Stimulated activated naive B cell treated with anti-CD40 and anti-IgM and Interleukin-4, amounts not matched to agents 10 μg/mL and 1 μg/mL and 100 μg/mL, for 72 hours (primary cell): Measurements from ENCODE around the gene ROBO2.

Experiments
- ATAC-seq, 2 donors: fragments of 150-1000 bp; cut with Tn5 transposase; replicated peaks; 2 replicates each; pipeline ENCODE4 v1.10.0; 2021; ENCODE audit warnings: moderate library complexity in 1 of 2
- DNase-seq: peaks from one replicate; pipeline ENCODE4 v3.0.0; 2021
- H3K27ac Mint-ChIP-seq: one replicate; pipeline ENCODE4 v1.8.0; 2022; ENCODE audit warnings: mild to moderate bottlenecking, mixed read lengths
- H3K27me3 Mint-ChIP-seq, 2 donors: one replicate each; pipeline ENCODE4 v1.8.0; 2022; ENCODE audit warnings: mixed read lengths in 2 of 2
- H3K36me3 Mint-ChIP-seq, 2 donors: one replicate each; pipeline ENCODE4 v1.8.0; 2022; ENCODE audit warnings: mixed read lengths in 2 of 2, mild to moderate bottlenecking in 1 of 2
- H3K4me1 Mint-ChIP-seq, 2 donors: one replicate each; pipeline ENCODE4 v1.8.0; 2022; ENCODE audit warnings: mixed read lengths in 2 of 2, mild to moderate bottlenecking in 1 of 2
- H3K4me3 Mint-ChIP-seq, 2 donors: one replicate each; pipeline ENCODE4 v1.8.0; 2022; ENCODE audit warnings: mild to moderate bottlenecking in 2 of 2, mixed read lengths in 2 of 2, moderate library complexity in 1 of 2
- H3K9me3 Mint-ChIP-seq, 2 donors: one replicate each; pipeline ENCODE4 v1.8.0; 2022; ENCODE audit warnings: mixed read lengths in 2 of 2, mild to moderate bottlenecking in 1 of 2

ROBO2 gene

DNA sequence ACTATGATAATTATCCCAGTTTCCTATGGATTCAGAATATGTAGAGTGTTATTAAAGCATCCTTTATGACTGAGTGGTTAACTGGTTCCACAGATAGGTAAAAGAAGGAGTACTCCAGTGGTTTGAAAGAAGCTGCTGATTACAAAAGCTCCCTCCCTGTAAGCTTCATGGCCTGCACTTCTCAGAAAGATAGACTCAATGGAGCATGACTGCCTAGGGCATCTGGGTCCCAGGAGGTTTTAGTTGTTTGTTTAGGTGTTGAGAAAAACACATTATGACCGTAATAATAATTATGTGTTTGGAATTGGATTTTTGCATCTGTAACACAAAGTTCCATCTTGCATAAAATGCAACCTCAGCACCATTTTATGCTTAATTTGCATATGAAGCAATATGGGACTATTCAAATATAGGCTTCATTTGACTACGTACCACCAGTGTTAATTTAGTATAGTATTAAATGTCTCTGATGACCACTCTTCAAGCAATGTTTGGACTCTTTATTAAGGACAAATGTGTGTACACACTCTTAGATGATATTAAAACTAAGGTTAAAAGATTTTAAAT, 121.1 kb downstream of the ROBO2 start:
- Mint-ChIP-seq H3K27me3 (no peaks in the 10 kb centered on the region), H3K4me1 (no peaks in the 10 kb centered on the region), H3K4me3 (no peak overlapping the region), H3K36me3 (no peaks in the 10 kb centered on the region), H3K27ac (no peak overlapping the region), H3K9me3 (no peaks in the 10 kb centered on the region)
- DNase-seq (no peak), ATAC-seq (no peak)

DNA sequence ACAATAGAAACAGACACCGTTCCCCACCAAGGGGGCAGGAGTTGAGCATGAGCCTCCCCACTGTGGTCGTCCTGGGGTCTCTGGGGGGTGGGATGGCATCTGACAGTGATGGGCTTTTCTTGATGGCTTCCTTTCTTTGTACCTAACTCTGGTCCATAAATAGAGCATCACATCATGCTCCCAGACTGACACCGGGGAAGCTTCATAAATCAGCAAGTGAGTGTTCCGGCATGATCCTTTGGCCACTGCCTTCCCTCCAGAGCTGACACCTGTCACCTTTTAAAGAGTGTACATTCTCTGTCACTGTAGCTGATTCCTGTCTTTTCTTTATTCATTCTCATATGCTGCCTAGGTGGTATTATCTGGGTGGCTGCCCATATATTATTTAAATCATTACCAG, 129.9 kb downstream of the ROBO2 start:
- DNase-seq (no peak), ATAC-seq (no peak)
- Mint-ChIP-seq H3K9me3 (peaks cover 0 to 2% of the 10 kb centered on the region in 2 donors), H3K27ac (no peak overlapping the region), H3K27me3 (no peaks in the 10 kb centered on the region), H3K36me3 (no peaks in the 10 kb centered on the region), H3K4me1 (no peaks in the 10 kb centered on the region), H3K4me3 (no peak overlapping the region)

- Mint-ChIP-seq H3K4me1 (no peaks in the 10 kb centered on the region), H3K27ac (no peak overlapping the region), H3K4me3 (no peak overlapping the region), H3K36me3 (no peaks in the 10 kb centered on the region), H3K27me3 (no peaks in the 10 kb centered on the region), H3K9me3 (peaks cover 0 to 7% of the 10 kb centered on the region in 2 donors)
- no peak for ATAC-seq
- DNase-seq = no peak
These were observed 131.1 kb downstream of the ROBO2 start for GRCh38 chr3:77171026-77171425.

GRCh38 chr3:77179762-77180161, 139.9 kb downstream of the ROBO2 start:
- Mint-ChIP-seq H3K27me3 (no peaks in the 10 kb centered on the region), H3K4me1 (no peaks in the 10 kb centered on the region), H3K4me3 (no peak overlapping the region), H3K27ac (no peak overlapping the region), H3K36me3 (no peaks in the 10 kb centered on the region), H3K9me3 (peaks cover 0 to 4% of the 10 kb centered on the region in 2 donors)
- ATAC-seq = no peak
- DNase-seq = no peak

- Mint-ChIP-seq H3K4me3 (no peak overlapping the region), H3K36me3 (no peaks in the 10 kb centered on the region), H3K4me1 (no peaks in the 10 kb centered on the region), H3K27me3 (no peaks in the 10 kb centered on the region), H3K27ac (no peak overlapping the region), H3K9me3 (peaks cover 4 to 8% of the 10 kb centered on the region in 2 donors)
- no peak for ATAC-seq
- DNase-seq = no peak
These were observed 142.4 kb downstream of the ROBO2 start for GRCh38 chr3:77182341-77182740.

- H3K36me3 Mint-ChIP-seq = no peaks in the 10 kb centered on the region
- peaks cover 4 to 8% of the 10 kb centered on the region in 2 donors for H3K9me3 Mint-ChIP-seq
- H3K27ac Mint-ChIP-seq = no peak overlapping the region
- DNase-seq = no peak
- H3K27me3 Mint-ChIP-seq = no peaks in the 10 kb centered on the region
- H3K4me3 Mint-ChIP-seq = no peak overlapping the region
- no peaks in the 10 kb centered on the region for H3K4me1 Mint-ChIP-seq
- ATAC-seq = no peak
These were observed 146.4 kb downstream of the ROBO2 start for GRCh38 chr3:77186319-77186718.

DNA sequence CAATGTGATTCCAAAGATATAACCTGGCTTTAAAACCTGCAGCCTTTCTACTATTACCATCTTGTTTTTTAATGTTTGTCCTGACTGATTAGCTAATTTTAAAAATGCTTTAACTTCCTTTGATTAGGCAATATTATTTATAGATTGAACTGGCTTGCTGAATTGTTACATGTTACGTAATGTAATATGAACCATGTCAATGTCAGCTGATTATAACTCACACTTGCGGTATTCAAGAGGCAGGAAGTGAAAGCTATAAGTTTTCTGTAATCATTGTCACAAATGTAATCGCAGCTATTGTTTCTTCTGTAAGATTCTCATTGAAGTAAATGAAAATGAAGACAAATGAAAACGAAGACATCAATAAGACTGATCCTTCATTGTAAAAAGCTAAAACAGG, 146.8 kb downstream of the ROBO2 start:
- H3K27me3 Mint-ChIP-seq = no peaks in the 10 kb centered on the region
- no peaks in the 10 kb centered on the region for H3K36me3 Mint-ChIP-seq
- no peak overlapping the region for H3K27ac Mint-ChIP-seq
- no peak overlapping the region for H3K4me3 Mint-ChIP-seq
- H3K9me3 Mint-ChIP-seq = peaks cover 4 to 8% of the 10 kb centered on the region in 2 donors
- ATAC-seq (no peak), DNase-seq (no peak)
- no peaks in the 10 kb centered on the region for H3K4me1 Mint-ChIP-seq

DNA sequence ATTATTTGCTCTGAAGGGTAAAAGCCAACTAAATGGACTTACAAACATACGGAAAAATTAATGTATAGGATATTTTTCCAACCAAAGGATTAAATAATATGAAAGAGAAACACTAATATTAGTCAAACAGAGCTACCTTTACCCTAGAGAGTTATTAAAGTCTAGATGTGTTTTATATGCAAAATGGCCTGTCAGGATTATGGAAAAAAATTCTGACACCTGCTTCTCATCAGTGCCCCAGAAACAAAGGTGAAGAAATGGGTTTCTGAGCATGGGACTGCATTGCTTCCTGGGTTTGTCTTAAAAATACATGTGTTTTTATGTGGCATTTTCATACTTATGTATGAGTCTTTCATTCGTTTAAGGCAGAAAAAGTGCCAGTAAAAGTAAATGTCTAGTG, 148.3 kb downstream of the ROBO2 start:
- ATAC-seq (no peak), DNase-seq (no peak)
- Mint-ChIP-seq H3K27ac (no peak overlapping the region), H3K4me3 (no peak overlapping the region), H3K4me1 (no peaks in the 10 kb centered on the region), H3K9me3 (peaks cover 4 to 8% of the 10 kb centered on the region in 2 donors), H3K36me3 (no peaks in the 10 kb centered on the region), H3K27me3 (no peaks in the 10 kb centered on the region)

DNA sequence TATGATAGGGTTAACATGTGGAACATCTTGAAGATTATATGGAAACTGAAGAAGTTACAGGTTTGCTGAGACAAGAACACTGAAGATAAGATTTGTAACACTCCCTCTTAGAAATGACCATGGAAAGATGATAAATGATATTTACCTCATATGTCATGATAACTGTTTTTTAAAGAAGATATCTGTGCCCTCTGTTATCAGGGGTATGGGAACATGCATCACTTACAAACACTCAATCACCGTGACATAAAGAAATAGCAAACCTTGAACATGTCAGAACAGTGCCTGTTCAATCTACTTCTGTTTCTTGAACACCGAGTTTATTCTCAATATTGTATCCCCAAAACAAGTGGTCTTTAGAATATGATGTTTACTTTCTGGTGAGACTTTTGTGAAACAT, 149.4 kb downstream of the ROBO2 start:
- no peak for ATAC-seq
- Mint-ChIP-seq H3K27ac (no peak overlapping the region), H3K4me1 (no peaks in the 10 kb centered on the region), H3K36me3 (no peaks in the 10 kb centered on the region), H3K9me3 (peaks cover 4 to 8% of the 10 kb centered on the region in 2 donors), H3K27me3 (no peaks in the 10 kb centered on the region), H3K4me3 (no peak overlapping the region)
- no peak for DNase-seq

GRCh38 chr3:77189684-77190083, 149.8 kb downstream of the ROBO2 start:
- DNase-seq (no peak), ATAC-seq (no peak)
- Mint-ChIP-seq H3K36me3 (no peaks in the 10 kb centered on the region), H3K4me1 (no peaks in the 10 kb centered on the region), H3K4me3 (no peak overlapping the region), H3K9me3 (peaks cover 4 to 8% of the 10 kb centered on the region in 2 donors), H3K27ac (no peak overlapping the region), H3K27me3 (no peaks in the 10 kb centered on the region)

GRCh38 chr3:77190374-77190773, 150.5 kb downstream of the ROBO2 start:
- ATAC-seq = no peak
- Mint-ChIP-seq H3K36me3 (no peaks in the 10 kb centered on the region), H3K4me1 (no peaks in the 10 kb centered on the region), H3K4me3 (no peak overlapping the region), H3K9me3 (peaks cover 2 to 3% of the 10 kb centered on the region in 2 donors), H3K27ac (no peak overlapping the region), H3K27me3 (no peaks in the 10 kb centered on the region)
- no peak for DNase-seq

DNA sequence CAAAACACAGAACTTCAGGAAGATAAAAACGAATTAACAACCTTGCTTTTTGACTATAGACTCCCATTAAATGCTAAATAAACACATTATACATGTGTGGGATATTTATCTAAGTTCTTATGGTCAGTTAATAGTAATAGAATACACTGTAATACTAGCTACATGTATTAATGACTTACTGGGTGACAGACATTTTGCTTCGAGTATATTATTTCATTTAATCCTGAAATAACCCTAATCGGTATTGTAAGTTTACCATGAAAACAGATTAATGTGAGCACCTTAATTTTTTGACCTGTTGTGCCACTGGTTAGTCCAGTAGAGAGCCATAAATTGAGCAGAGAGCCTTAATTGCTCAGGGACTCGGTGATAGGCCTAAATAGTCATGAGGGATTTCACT, 151.1 kb downstream of the ROBO2 start:
- no peaks in the 10 kb centered on the region for H3K4me1 Mint-ChIP-seq
- no peak overlapping the region for H3K27ac Mint-ChIP-seq

GRCh38 chr3:77191640-77192039, 151.7 kb downstream of the ROBO2 start:
- Mint-ChIP-seq H3K27ac (no peak overlapping the region), H3K4me1 (no peaks in the 10 kb centered on the region), H3K27me3 (no peaks in the 10 kb centered on the region), H3K36me3 (no peaks in the 10 kb centered on the region), H3K4me3 (no peak overlapping the region), H3K9me3 (no peaks in the 10 kb centered on the region)
- no peak for DNase-seq
- no peak for ATAC-seq

More for the DNA sequence above, 151.1 kb downstream of the ROBO2 start:
- ATAC-seq (no peak), DNase-seq (no peak)
- Mint-ChIP-seq H3K4me3 (no peak overlapping the region), H3K36me3 (no peaks in the 10 kb centered on the region), H3K27me3 (no peaks in the 10 kb centered on the region), H3K9me3 (no peaks in the 10 kb centered on the region)

GRCh38 chr3:77195766-77196545, 156.1 kb downstream of the ROBO2 start:
- H3K36me3 Mint-ChIP-seq = no peaks in the 10 kb centered on the region
- DNase-seq (no peak), ATAC-seq (no peak)
- no peak overlapping the region for H3K4me3 Mint-ChIP-seq
- H3K27ac Mint-ChIP-seq = no peak overlapping the region
- H3K9me3 Mint-ChIP-seq = no peaks in the 10 kb centered on the region
- H3K4me1 Mint-ChIP-seq = no peaks in the 10 kb centered on the region
- no peaks in the 10 kb centered on the region for H3K27me3 Mint-ChIP-seq

- H3K4me3 Mint-ChIP-seq = no peak overlapping the region
- no peaks in the 10 kb centered on the region for H3K9me3 Mint-ChIP-seq
- no peak overlapping the region for H3K27ac Mint-ChIP-seq
- no peaks in the 10 kb centered on the region for H3K4me1 Mint-ChIP-seq
- DNase-seq (no peak), ATAC-seq (no peak)
- H3K27me3 Mint-ChIP-seq = no peaks in the 10 kb centered on the region
- no peaks in the 10 kb centered on the region for H3K36me3 Mint-ChIP-seq
These were observed 157.5 kb downstream of the ROBO2 start for GRCh38 chr3:77197408-77197807.
